Mucosa of descending colon (tissue), 3 donors: Measurements from ENCODE around the gene NOG. TPM values are rescaled to one million over a fixed set of nuclear protein-coding genes. Genes with fewer than 3 reads are reported as not detected.

Source experiments
- ATAC-seq: fragments of 200-7000 bp; cut with Tn5 transposase; one replicate; pipeline ENCODE4 v1.9.1; 2020; ENCODE audit warnings: mild to moderate bottlenecking, moderate library complexity
- DNase-seq, 3 donors: peaks; one replicate each; pipeline ENCODE4 v3.0.0-alpha.2; 2020
- H3K36me3 ChIP-seq: fragments of 200-600 bp; one replicate; pipeline ENCODE4 v1.8.0; 2021; ENCODE audit warnings: low read depth, mild to moderate bottlenecking
- H3K4me1 ChIP-seq: fragments of 200-600 bp; one replicate; pipeline ENCODE4 v1.8.0; 2021; ENCODE audit warnings: low read depth, mild to moderate bottlenecking
- H3K4me3 ChIP-seq: fragments of 200-600 bp; one replicate; pipeline ENCODE4 v1.8.0; 2021; ENCODE audit warnings: mild to moderate bottlenecking
- H3K9me3 ChIP-seq: fragments of 200-600 bp; one replicate; pipeline ENCODE4 v1.8.0; 2021; ENCODE audit warnings: mild to moderate bottlenecking
- intact Hi-C, 2 donors: fragments of 100-400 bp; cut with DNase I in 1 of 2; cut with micrococcal nuclease in 1 of 2; formaldehyde crosslinking; loops; one replicate each; pipeline versions ENCODE4 v1.11.0 to v1.11.1; 2022; cut with DNase I, micrococcal nuclease
- long read RNA-seq, 2 donors: library from polyadenylated mRNA; unstranded; transcript quantifications; one replicate each; pipeline ENCODE4 v2.0.0, GENCODE V29; 2019 to 2021
- total RNA-seq, 3 donors: library from RNA; stranded (reverse); fragmentation: NEBNext Ultra II Directional in 2 of 3; extraction: Animal tissue kit (Norgen Biotek cat#: 25700) in 2 of 3; gene quantifications; one replicate each; pipeline versions ENCODE4 v1.2.1 to v1.2.4, GENCODE V29; 2021 to 2023
- TF ChIP-seq, protein P1 (sequence below): fragments of 200-600 bp; IDR thresholded peaks from one replicate; pipeline ENCODE4 v1.8.0; 2022; ENCODE audit warnings: antibody characterized with exemption, mild to moderate bottlenecking
- donor health status: DM: no; HTN: no; CAD: no; lungs with moderate emphysema.
- donor health status: DM: no; HTN: no; CAD: no.
- donor health status: DM: no; HTN: yes; CAD: no.

Gene NOG
- under 1 TPM in 2 of 3 donors, not detected in 1; 0.14 to 0.32 TPM for total RNA-seq
- long read RNA-seq, donor 1: 0 reads
- long read RNA-seq, donor 2: 0 reads

DNA sequence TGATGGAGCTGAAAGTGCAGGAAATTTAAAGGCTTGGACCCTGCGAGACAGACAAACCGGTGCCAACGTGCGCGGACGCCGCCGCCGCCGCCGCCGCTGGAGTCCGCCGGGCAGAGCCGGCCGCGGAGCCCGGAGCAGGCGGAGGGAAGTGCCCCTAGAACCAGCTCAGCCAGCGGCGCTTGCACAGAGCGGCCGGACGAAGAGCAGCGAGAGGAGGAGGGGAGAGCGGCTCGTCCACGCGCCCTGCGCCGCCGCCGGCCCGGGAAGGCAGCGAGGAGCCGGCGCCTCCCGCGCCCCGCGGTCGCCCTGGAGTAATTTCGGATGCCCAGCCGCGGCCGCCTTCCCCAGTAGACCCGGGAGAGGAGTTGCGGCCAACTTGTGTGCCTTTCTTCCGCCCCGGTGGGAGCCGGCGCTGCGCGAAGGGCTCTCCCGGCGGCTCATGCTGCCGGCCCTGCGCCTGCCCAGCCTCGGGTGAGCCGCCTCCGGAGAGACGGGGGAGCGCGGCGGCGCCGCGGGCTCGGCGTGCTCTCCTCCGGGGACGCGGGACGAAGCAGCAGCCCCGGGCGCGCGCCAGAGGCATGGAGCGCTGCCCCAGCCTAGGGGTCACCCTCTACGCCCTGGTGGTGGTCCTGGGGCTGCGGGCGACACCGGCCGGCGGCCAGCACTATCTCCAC lies at the start of gene NOG:
Gene NOG, plus strand, starts transcription at position 54 of the 674 bp plus-strand sequence. Its CDS starts 525 bp downstream, at position 579.
- Histone ChIP-seq H3K4me1 (peaks cover 32% of the 10 kb centered on the region), H3K4me3 (no peak within 1 kb of the TSS), H3K9me3 (no peaks in the 10 kb centered on the region), H3K36me3 (no peaks in the 10 kb centered on the region)
- TF ChIP-seq, protein P1, sequence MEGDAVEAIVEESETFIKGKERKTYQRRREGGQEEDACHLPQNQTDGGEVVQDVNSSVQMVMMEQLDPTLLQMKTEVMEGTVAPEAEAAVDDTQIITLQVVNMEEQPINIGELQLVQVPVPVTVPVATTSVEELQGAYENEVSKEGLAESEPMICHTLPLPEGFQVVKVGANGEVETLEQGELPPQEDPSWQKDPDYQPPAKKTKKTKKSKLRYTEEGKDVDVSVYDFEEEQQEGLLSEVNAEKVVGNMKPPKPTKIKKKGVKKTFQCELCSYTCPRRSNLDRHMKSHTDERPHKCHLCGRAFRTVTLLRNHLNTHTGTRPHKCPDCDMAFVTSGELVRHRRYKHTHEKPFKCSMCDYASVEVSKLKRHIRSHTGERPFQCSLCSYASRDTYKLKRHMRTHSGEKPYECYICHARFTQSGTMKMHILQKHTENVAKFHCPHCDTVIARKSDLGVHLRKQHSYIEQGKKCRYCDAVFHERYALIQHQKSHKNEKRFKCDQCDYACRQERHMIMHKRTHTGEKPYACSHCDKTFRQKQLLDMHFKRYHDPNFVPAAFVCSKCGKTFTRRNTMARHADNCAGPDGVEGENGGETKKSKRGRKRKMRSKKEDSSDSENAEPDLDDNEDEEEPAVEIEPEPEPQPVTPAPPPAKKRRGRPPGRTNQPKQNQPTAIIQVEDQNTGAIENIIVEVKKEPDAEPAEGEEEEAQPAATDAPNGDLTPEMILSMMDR: no peak
- DNase-seq: peak; percentile 26 to 63 (median 55)
- peak; percentile 73 for ATAC-seq
- intact Hi-C loops: loop anchor here in 1 of 2 donors (5.0 kb wide), 1 partner anchor 124 kb away; no protein-coding TSS in a partner anchor

DNA sequence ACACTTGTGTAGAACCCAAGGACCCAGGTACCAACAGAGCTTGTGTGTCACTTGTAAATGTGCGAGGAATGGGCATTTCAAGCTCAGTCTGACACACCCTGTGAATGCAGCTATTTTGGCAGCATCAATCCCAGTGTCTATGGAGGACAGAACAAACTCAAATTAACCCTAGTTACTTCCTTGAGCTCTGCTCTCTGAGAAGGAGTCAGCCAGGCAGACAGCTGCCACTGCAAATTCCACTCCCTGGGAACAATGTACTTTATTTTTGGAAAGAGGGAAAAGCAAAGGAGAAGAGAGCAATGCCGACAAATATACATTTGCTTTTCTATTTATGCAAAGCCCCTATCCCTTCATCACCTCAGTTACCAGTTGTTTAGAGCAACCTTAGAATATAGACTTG lies 48.4 kb upstream of the NOG start:
- no peak for ATAC-seq
- Histone ChIP-seq H3K4me1 (no peaks in the 10 kb centered on the region), H3K4me3 (no peak overlapping the region), H3K36me3 (no peaks in the 10 kb centered on the region), H3K9me3 (no peaks in the 10 kb centered on the region)
- intact Hi-C loops: no loop called here
- TF ChIP-seq, protein P1: no peak
- no peak for DNase-seq

DNA sequence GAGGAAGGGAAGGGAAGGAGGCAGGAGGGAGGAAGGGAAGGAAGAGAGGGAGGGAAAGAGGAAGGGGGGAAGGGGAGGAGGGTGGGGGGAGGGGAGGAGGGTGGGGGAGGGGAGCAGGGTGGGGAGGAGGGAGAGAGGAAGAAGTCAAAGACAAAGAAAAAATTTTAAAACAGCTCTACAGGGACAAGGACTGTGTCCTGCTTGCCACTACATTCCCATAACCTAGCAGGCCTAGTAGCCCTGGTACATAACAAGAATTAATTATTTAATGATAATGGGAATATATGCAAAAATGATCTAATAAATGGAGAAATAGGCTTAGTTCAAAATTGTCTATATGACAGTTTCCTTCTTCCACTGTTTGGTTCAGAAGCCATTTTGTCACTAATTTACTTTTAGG lies 47.6 kb upstream of the NOG start:
- no peaks in the 10 kb centered on the region for H3K4me1 ChIP-seq
- no peaks in the 10 kb centered on the region for H3K36me3 ChIP-seq
- no peak overlapping the region for H3K4me3 ChIP-seq
- H3K9me3 ChIP-seq: no peaks in the 10 kb centered on the region
- intact Hi-C loops: no loop called here
- ATAC-seq (no peak), DNase-seq (no peak)
- TF ChIP-seq, protein P1: no peak

DNA sequence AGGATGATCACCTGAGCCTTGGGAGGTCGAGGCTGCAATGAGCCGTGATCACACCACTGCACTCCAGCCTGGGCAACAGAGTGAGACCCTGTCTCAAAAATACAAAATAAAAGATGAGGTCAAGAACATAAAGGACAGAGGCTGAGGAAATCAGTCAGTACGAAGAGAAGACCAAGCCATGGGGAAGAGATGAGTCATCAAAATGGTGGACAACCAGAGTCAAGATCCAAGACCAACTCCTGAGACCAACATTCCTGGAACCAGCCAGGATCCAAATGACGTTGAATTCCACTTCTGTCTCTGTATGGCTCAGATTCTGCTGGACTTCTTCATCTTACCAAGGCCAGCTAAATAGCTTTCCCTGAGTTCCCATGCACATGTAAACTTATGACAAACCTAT lies 44.8 kb upstream of the NOG start:
- TF ChIP-seq, protein P1: no peak
- intact Hi-C loops: no loop called here
- no peak overlapping the region for H3K4me3 ChIP-seq
- no peaks in the 10 kb centered on the region for H3K4me1 ChIP-seq
- H3K36me3 ChIP-seq: no peaks in the 10 kb centered on the region
- DNase-seq (no peak), ATAC-seq (no peak)
- no peaks in the 10 kb centered on the region for H3K9me3 ChIP-seq

DNA sequence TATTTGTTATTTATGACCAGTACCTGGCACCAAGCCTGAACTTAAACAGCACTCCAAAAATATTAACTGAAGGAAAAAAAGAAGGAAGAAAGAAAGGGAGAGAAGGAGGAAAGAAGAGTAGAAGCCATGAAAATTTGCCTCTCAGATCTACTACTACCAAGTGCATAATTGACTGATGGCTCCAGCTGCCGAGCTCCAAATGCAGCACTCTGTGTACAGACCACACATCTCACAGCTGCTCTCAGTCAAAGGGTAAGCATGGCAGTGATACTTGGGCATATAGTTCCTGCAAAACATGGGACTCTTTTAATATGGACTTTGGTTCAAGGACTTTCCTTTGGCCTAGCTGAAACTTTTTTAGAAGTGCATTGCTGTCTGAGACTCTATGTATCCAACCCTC lies 44.0 kb upstream of the NOG start:
- DNase-seq (no peak), ATAC-seq (no peak)
- intact Hi-C loops: no loop called here
- Histone ChIP-seq H3K9me3 (no peaks in the 10 kb centered on the region), H3K36me3 (no peaks in the 10 kb centered on the region), H3K4me1 (no peaks in the 10 kb centered on the region), H3K4me3 (no peak overlapping the region)
- TF ChIP-seq, protein P1: no peak
